Gastroesophageal sphincter (tissue), 3 donors: ENCODE results near the gene NGEF.

Source experiments
- EP300 ChIP-seq: sonication (generic); formaldehyde crosslinking; IDR thresholded peaks from one replicate; pipeline ENCODE4 v1.6.1; 2017; ENCODE audit warnings: antibody characterized with exemption, mild to moderate bottlenecking
- POLR2A ChIP-seq, 2 donors: fragments of 450-650 bp; IDR thresholded peaks; one replicate each; pipeline ENCODE4 v1.6.1; 2017; ENCODE audit warnings: antibody characterized with exemption in 2 of 2, mild to moderate bottlenecking in 2 of 2, moderate library complexity in 1 of 2
- POLR2AphosphoS5 ChIP-seq: sonication (generic); formaldehyde crosslinking; IDR thresholded peaks from one replicate; pipeline ENCODE4 v1.6.1; 2017; ENCODE audit warnings: antibody characterized with exemption
- TF ChIP-seq, protein P1 (sequence below), 4 experiments: fragments of 200-600 bp in 2 of 4; fragments of 450-650 bp in 2 of 4; sonication (generic) in 1 of 4; IDR thresholded peaks; one replicate each; pipeline ENCODE4 v1.5.1; 2017 to 2019; ENCODE audit warnings: antibody characterized with exemption in 4 of 4, mild to moderate bottlenecking in 2 of 4, moderate library complexity in 2 of 4

- TF ChIP-seq, protein P1, sequence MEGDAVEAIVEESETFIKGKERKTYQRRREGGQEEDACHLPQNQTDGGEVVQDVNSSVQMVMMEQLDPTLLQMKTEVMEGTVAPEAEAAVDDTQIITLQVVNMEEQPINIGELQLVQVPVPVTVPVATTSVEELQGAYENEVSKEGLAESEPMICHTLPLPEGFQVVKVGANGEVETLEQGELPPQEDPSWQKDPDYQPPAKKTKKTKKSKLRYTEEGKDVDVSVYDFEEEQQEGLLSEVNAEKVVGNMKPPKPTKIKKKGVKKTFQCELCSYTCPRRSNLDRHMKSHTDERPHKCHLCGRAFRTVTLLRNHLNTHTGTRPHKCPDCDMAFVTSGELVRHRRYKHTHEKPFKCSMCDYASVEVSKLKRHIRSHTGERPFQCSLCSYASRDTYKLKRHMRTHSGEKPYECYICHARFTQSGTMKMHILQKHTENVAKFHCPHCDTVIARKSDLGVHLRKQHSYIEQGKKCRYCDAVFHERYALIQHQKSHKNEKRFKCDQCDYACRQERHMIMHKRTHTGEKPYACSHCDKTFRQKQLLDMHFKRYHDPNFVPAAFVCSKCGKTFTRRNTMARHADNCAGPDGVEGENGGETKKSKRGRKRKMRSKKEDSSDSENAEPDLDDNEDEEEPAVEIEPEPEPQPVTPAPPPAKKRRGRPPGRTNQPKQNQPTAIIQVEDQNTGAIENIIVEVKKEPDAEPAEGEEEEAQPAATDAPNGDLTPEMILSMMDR (IDR thresholded peaks at IDR 0.05) = no peak
- TF ChIP-seq POLR2A (IDR thresholded peaks at IDR 0.05) (no peak), POLR2AphosphoS5 (no peak), EP300 (no peak)
Observed at GRCh38 chr2:232891621-232892071, 121.4 kb downstream of the NGEF start.
